K562 (cell line): Measurements from ENCODE around the gene NEUROD2. TPM values are rescaled to one million over a fixed set of nuclear protein-coding genes. Genes with fewer than 3 reads are reported as not detected.

Source experiments
- BMI1 ChIP-seq: fragments of 150-350 bp; IDR thresholded peaks from 2 replicates; pipeline ENCODE4 v1.6.1; 2014; ENCODE audit warnings: low read length
- CREB1 ChIP-seq, 2 experiments: sonication (generic) in 1 of 2; formaldehyde crosslinking in 1 of 2; IDR thresholded peaks; 2 replicates each; pipeline versions ENCODE4 v1.6.1 to v1.8.0; 2012 to 2022; ENCODE audit warnings: inconsistent platforms in 1 of 2, mild to moderate bottlenecking in 1 of 2, missing genetic modification reagents in 1 of 2, moderate library complexity in 1 of 2
- EP300 ChIP-seq: IDR thresholded peaks from 2 replicates; pipeline ENCODE4 v1.6.1; 2012; ENCODE audit warnings: low read length, improper control_type of control experiment
- KDM2B ChIP-seq: fragments of 250-450 bp; sonication (Bioruptor Pico); IDR thresholded peaks from 2 replicates; pipeline ENCODE4 v1.8.0; 2021; ENCODE audit warnings: mild to moderate bottlenecking, moderate library complexity
- MEF2A ChIP-seq: IDR thresholded peaks from 2 replicates; pipeline ENCODE4 v1.6.1; 2011; ENCODE audit warnings: low read depth, mild to moderate bottlenecking, low read length, moderate library complexity; ENCODE audit not compliant: control insufficient read depth
- SMAD3 ChIP-seq: fragments of 450-650 bp; formaldehyde crosslinking; conservative IDR thresholded peaks from 2 replicates; pipeline ENCODE4 v1.4.0; 2020; ENCODE audit warnings: mild to moderate bottlenecking
- ZNF347 ChIP-seq: fragments of 450-650 bp; formaldehyde crosslinking; IDR thresholded peaks from 2 replicates; pipeline ENCODE4 v1.4.0; 2020; ENCODE audit warnings: low read depth, mild to moderate bottlenecking, moderate library complexity
- ZNF354B ChIP-seq: fragments of 250-450 bp; sonication (Bioruptor Pico); IDR thresholded peaks from 2 replicates; pipeline ENCODE4 v1.4.0; 2020
- ZZZ3 ChIP-seq: fragments of 450-650 bp; IDR thresholded peaks from 2 replicates; pipeline ENCODE4 v1.6.1; 2016; ENCODE audit warnings: antibody characterized with exemption, mild to moderate bottlenecking, moderate library complexity
- polyA plus RNA-seq, 8 experiments: library from polyadenylated mRNA; depleted of rRNA in 4 of 8; stranded (reverse) in 5 of 8; unstranded in 3 of 8; fragments of >200 nt; fragmentation: Nextera tagmentation in 2 of 8; fragmentation: Illumina TruSeq in 1 of 8; extraction: Ambion mirVana in 2 of 8; extraction: Trizol in 1 of 8; gene quantifications; 2 replicates each; pipeline versions ENCODE4 v1.2.1 to v1.2.3, GENCODE V29; 2011 to 2014; ENCODE audit warnings: inconsistent platforms in 1 of 8, missing spikeins in 1 of 8
- total RNA-seq, 7 experiments: library from RNA; depleted of rRNA in 6 of 7; stranded (reverse); fragments of >200 nt in 6 of 7; fragmentation: Illumina TruSeq in 2 of 7; extraction: Trizol in 2 of 7; gene quantifications; 2 replicates each; pipeline versions ENCODE4 v1.2.1 to v1.2.3, GENCODE V29; 2011 to 2021; ENCODE audit warnings: low replicate concordance in 1 of 7
- TF ChIP-seq, protein P1 (sequence below): sonication (generic); formaldehyde crosslinking; IDR thresholded peaks from 2 replicates; pipeline ENCODE4 v1.9.0; 2022; ENCODE audit warnings: mild to moderate bottlenecking, missing genetic modification reagents
- TF ChIP-seq, protein P2 (sequence below): conservative IDR thresholded peaks from 2 replicates; pipeline ENCODE4 v1.6.1; 2011; ENCODE audit warnings: low read depth, mild to moderate bottlenecking, low read length; ENCODE audit not compliant: control insufficient read depth
- TF ChIP-seq, protein P3 (sequence below): fragments of 450-650 bp; IDR thresholded peaks from 2 replicates; pipeline ENCODE4 v1.6.1; 2017; ENCODE audit warnings: antibody characterized with exemption, mild to moderate bottlenecking
- TF ChIP-seq, protein P4 (sequence below): fragments of 450-650 bp; IDR thresholded peaks from 2 replicates; pipeline ENCODE4 v1.6.1; 2016; ENCODE audit warnings: low read depth

NEUROD2 gene
- total and polyA plus RNA-seq, 9 of the 15 experiments (the other 6 are each of a cell fraction or from before 2014, with no cell fraction given) = not detected

DNA sequence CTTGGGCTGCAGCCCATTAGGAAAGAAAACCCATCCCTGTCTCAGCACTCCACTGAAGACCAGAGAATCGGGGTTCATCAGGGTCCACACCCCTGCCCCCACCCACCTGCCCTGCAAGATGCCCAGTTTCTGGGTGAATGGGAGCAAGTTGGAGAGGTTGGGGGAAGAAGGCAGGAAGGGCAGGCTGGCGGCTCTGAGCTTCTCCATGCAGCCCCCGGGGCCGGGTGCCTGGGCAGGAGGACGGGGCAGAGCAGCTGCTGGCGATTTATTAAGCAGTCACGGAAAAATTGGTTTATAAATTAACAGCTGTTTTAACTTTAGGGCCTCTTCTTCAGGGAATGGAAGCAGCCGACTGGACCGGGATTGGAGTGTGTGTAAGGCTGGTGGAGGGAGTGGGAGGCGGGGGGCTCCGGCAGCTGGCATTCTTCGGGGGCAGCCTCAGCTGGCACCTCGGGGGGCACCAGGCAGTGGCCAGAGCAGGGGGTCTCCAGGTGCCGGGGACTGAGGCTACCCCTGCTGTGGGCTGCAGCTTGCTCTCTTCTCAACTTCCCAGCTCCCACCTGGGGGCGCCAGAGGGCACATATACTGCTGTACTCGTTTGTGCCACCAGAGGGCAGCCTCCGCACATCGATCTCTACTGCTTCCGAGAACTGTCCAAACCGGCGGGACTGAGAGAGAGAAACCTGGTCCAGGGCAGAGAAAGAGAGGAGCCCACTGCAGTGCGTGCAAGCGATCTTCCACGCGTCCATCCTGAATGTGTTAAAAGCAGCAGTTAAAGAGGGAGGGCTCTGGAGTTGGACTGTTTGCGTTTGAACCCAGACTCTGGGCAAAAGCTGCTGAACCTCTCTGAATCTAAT lies 14.0 kb upstream of the NEUROD2 start (continued):
- TF ChIP-seq BMI1 = no peak
- no peak for TF ChIP-seq ZNF354B (CRISPR knock-in tag)
- no peak for TF ChIP-seq KDM2B (CRISPR knock-in tag)
- no peak for TF ChIP-seq MEF2A
- no peak for TF ChIP-seq CREB1 (IDR thresholded peaks at IDR 0.05)
- TF ChIP-seq CREB1 (CRISPR knock-in tag; IDR thresholded peaks at IDR 0.05) = no peak
- TF ChIP-seq, protein P1, sequence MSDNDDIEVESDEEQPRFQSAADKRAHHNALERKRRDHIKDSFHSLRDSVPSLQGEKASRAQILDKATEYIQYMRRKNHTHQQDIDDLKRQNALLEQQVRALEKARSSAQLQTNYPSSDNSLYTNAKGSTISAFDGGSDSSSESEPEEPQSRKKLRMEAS (CRISPR knock-in tag) = no peak
- TF ChIP-seq ZZZ3 = no peak
- TF ChIP-seq SMAD3 (CRISPR knock-in tag) = 0 out of 2 replicates have a peak, but pooled peaks have one; percentile 11
- TF ChIP-seq EP300 = no peak
- TF ChIP-seq, protein P2, sequence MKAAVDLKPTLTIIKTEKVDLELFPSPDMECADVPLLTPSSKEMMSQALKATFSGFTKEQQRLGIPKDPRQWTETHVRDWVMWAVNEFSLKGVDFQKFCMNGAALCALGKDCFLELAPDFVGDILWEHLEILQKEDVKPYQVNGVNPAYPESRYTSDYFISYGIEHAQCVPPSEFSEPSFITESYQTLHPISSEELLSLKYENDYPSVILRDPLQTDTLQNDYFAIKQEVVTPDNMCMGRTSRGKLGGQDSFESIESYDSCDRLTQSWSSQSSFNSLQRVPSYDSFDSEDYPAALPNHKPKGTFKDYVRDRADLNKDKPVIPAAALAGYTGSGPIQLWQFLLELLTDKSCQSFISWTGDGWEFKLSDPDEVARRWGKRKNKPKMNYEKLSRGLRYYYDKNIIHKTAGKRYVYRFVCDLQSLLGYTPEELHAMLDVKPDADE = no peak; the same call in 1 of the 2 replicates
- TF ChIP-seq, protein P3, sequence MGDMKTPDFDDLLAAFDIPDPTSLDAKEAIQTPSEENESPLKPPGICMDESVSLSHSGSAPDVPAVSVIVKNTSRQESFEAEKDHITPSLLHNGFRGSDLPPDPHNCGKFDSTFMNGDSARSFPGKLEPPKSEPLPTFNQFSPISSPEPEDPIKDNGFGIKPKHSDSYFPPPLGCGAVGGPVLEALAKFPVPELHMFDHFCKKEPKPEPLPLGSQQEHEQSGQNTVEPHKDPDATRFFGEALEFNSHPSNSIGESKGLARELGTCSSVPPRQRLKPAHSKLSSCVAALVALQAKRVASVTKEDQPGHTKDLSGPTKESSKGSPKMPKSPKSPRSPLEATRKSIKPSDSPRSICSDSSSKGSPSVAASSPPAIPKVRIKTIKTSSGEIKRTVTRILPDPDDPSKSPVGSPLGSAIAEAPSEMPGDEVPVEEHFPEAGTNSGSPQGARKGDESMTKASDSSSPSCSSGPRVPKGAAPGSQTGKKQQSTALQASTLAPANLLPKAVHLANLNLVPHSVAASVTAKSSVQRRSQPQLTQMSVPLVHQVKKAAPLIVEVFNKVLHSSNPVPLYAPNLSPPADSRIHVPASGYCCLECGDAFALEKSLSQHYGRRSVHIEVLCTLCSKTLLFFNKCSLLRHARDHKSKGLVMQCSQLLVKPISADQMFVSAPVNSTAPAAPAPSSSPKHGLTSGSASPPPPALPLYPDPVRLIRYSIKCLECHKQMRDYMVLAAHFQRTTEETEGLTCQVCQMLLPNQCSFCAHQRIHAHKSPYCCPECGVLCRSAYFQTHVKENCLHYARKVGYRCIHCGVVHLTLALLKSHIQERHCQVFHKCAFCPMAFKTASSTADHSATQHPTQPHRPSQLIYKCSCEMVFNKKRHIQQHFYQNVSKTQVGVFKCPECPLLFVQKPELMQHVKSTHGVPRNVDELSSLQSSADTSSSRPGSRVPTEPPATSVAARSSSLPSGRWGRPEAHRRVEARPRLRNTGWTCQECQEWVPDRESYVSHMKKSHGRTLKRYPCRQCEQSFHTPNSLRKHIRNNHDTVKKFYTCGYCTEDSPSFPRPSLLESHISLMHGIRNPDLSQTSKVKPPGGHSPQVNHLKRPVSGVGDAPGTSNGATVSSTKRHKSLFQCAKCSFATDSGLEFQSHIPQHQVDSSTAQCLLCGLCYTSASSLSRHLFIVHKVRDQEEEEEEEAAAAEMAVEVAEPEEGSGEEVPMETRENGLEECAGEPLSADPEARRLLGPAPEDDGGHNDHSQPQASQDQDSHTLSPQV = peak; percentile 80; the same call in 1 of the 2 replicates
- TF ChIP-seq ZNF347 (CRISPR knock-in tag) = no peak
- TF ChIP-seq, protein P4, sequence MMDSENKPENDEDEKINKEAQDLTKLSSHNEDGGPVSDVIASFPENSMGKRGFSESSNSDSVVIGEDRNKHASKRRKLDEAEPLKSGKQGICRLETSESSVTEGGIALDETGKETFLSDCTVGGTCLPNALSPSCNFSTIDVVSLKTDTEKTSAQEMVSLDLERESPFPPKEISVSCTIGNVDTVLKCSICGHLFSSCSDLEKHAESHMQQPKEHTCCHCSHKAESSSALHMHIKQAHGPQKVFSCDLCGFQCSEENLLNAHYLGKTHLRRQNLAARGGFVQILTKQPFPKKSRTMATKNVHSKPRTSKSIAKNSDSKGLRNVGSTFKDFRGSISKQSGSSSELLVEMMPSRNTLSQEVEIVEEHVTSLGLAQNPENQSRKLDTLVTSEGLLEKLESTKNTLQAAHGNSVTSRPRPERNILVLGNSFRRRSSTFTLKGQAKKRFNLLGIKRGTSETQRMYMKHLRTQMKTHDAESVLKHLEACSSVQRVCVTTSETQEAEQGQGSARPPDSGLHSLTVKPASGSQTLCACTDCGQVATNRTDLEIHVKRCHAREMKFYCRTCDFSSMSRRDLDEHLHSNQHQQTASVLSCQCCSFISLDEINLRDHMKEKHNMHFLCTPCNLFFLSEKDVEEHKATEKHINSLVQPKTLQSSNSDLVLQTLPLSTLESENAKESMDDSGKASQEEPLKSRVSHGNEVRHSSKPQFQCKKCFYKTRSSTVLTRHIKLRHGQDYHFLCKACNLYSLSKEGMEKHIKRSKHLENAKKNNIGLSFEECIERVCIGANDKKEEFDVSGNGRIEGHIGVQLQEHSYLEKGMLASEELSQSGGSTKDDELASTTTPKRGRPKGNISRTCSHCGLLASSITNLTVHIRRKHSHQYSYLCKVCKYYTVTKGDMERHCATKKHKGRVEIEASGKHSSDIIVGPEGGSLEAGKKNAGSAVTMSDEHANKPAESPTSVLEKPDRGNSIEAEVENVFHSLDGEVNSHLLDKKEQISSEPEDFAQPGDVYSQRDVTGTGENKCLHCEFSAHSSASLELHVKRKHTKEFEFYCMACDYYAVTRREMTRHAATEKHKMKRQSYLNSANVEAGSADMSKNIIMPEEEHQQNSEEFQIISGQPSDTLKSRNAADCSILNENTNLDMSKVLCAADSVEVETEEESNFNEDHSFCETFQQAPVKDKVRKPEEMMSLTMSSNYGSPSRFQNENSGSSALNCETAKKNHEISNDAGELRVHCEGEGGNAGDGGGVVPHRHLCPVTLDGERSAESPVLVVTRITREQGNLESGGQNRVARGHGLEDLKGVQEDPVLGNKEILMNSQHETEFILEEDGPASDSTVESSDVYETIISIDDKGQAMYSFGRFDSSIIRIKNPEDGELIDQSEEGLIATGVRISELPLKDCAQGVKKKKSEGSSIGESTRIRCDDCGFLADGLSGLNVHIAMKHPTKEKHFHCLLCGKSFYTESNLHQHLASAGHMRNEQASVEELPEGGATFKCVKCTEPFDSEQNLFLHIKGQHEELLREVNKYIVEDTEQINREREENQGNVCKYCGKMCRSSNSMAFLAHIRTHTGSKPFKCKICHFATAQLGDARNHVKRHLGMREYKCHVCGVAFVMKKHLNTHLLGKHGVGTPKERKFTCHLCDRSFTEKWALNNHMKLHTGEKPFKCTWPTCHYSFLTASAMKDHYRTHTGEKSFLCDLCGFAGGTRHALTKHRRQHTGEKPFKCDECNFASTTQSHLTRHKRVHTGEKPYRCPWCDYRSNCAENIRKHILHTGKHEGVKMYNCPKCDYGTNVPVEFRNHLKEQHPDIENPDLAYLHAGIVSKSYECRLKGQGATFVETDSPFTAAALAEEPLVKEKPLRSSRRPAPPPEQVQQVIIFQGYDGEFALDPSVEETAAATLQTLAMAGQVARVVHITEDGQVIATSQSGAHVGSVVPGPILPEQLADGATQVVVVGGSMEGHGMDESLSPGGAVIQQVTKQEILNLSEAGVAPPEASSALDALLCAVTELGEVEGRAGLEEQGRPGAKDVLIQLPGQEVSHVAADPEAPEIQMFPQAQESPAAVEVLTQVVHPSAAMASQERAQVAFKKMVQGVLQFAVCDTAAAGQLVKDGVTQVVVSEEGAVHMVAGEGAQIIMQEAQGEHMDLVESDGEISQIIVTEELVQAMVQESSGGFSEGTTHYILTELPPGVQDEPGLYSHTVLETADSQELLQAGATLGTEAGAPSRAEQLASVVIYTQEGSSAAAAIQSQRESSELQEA = no peak
